HG03095 (cell line): ENCODE data around the gene BROX.
A peak's percentile ranks its signal among the peaks of the same experiment; 100 is the strongest.
"Not testable (repeated sequence)": the region's sequence is repeated elsewhere in the genome, so short reads cannot be mapped to it uniquely, and the experiment has no call there.

ENCODE experiments used
- ATAC-seq: cut with Tn5 transposase; IDR thresholded peaks from one replicate; pipeline ENCODE4 v1.9.1; 2021; ENCODE audit warnings: moderate library complexity; ENCODE audit not compliant: unreplicated experiment

The BROX gene

GRCh38 chr1:222730866-222731265 lies 18.5 kb downstream of the BROX start:
- ATAC-seq = no peak

GRCh38 chr1:222732216-222733159 lies 20.1 kb downstream of the BROX start:
- peak; percentile 98 for ATAC-seq

- no peak for ATAC-seq
Observed at GRCh38 chr1:222734740-222735139, 22.4 kb downstream of the BROX start.

- ATAC-seq = no peak
Observed at GRCh38 chr1:222736470-222736869, 24.1 kb downstream of the BROX start.

GRCh38 chr1:222736972-222737371 lies 24.6 kb downstream of the BROX start, which contains the start of gene FAM177B:
FAM177B (plus strand) TSS chr1:222737202; CDS start chr1:222746546, 9,344 bp downstream.
- no peak for ATAC-seq

- no peak for ATAC-seq
Observed at GRCh38 chr1:222739465-222739864, 27.1 kb downstream of the BROX start.

- no peak for ATAC-seq
Observed at GRCh38 chr1:222739929-222740328, 27.6 kb downstream of the BROX start.

- ATAC-seq = not testable (repeated sequence)
Observed at GRCh38 chr1:222741630-222742457, 29.5 kb downstream of the BROX start.

- ATAC-seq = no peak
Observed at GRCh38 chr1:222749927-222750326, 37.6 kb downstream of the BROX start.

GRCh38 chr1:222750651-222751050 lies 38.3 kb downstream of the BROX start:
- peak; percentile 90 for ATAC-seq

GRCh38 chr1:222751255-222751654 lies 38.9 kb downstream of the BROX start:
- ATAC-seq = no peak

- no peak for ATAC-seq
Observed at GRCh38 chr1:222754366-222755139, 42.2 kb downstream of the BROX start.

GRCh38 chr1:222757646-222758268 lies 45.4 kb downstream of the BROX start:
- ATAC-seq = no peak

GRCh38 chr1:222759451-222760035 lies 47.2 kb downstream of the BROX start:
- ATAC-seq = no peak

- ATAC-seq = no peak
Observed at GRCh38 chr1:222761083-222761482, 48.7 kb downstream of the BROX start.

- not testable (repeated sequence) for ATAC-seq
Observed at GRCh38 chr1:222762178-222762577, 49.8 kb downstream of the BROX start.

GRCh38 chr1:222767152-222767571 lies 54.8 kb downstream of the BROX start:
- no peak for ATAC-seq

GRCh38 chr1:222768592-222768991 lies 56.2 kb downstream of the BROX start:
- ATAC-seq = no peak

- ATAC-seq = no peak
Observed at GRCh38 chr1:222769181-222769580, 56.8 kb downstream of the BROX start.
